Measurements from ENCODE around the gene IL6R.
"Not testable (repeated sequence)": the region's sequence is repeated elsewhere in the genome, so short reads cannot be mapped to it uniquely, and the experiment has no call there.

IL6R gene

DNA sequence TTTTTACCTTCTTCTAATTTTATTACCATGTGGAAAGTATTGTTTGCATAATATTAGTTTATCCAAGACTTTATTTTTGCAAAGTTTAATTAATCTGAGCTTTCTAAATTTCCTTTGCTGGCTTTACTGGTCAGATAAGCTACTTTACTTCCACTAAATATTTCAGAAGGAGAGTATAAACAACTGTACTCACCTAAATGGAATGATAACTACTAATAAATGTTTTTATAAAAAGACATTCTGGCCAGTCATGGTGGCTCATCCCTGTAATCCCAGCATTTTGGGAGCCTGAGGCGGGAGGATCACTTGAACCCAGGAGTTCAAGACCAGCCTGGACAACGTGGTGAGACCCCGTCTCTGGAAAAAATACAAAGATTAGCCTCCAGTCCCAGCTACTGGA is 43.8 kb upstream of the IL6R start:
- no peak overlapping the region for H3K4me2 ChIP-seq (ENCODE audit: low read depth, low read length)

DNA sequence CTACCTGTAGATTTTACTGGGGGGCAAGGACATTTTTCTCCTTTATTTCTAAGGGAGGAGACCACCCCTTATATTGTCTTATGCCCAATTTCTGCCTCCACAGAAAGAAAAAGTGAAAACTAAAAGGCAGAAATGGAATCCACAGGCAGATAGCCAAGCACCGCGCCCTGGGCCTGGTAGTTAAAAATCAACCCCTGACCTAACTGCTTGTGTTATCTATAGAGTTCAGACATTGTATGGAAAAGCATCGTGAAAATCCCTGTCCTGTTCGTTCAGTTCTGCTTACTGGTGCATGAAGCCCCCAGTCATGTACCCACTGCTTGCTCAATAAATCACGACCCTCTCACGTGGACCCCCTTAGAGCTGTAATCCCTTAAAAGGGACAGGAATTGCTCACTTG is 33.7 kb upstream of the IL6R start:
- TF ChIP-seq EZH2 (optimal IDR thresholded peaks at IDR 0.05; ENCODE audit: low read depth, low read length) (no peak), EZH2phosphoT487 (IDR thresholded peaks at IDR 0.05; ENCODE audit: low read length) (no peak)
- TF ChIP-seq, protein P1, sequence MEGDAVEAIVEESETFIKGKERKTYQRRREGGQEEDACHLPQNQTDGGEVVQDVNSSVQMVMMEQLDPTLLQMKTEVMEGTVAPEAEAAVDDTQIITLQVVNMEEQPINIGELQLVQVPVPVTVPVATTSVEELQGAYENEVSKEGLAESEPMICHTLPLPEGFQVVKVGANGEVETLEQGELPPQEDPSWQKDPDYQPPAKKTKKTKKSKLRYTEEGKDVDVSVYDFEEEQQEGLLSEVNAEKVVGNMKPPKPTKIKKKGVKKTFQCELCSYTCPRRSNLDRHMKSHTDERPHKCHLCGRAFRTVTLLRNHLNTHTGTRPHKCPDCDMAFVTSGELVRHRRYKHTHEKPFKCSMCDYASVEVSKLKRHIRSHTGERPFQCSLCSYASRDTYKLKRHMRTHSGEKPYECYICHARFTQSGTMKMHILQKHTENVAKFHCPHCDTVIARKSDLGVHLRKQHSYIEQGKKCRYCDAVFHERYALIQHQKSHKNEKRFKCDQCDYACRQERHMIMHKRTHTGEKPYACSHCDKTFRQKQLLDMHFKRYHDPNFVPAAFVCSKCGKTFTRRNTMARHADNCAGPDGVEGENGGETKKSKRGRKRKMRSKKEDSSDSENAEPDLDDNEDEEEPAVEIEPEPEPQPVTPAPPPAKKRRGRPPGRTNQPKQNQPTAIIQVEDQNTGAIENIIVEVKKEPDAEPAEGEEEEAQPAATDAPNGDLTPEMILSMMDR (IDR thresholded peaks at IDR 0.05; ENCODE audit: low read length) = no peak
- Histone ChIP-seq H4K20me1 (ENCODE audit: insufficient read depth, low read length) (no peaks in the 10 kb centered on the region), H3K9ac (ENCODE audit: low read length) (no peak overlapping the region), H2AFZ (ENCODE audit: low read length) (no peak overlapping the region), H3F3A (ENCODE audit: insufficient read depth, low read length) (no peaks in the 10 kb centered on the region), H3K4me2 (ENCODE audit: low read depth, low read length) (no peak overlapping the region), H3K4me3 (ENCODE audit: low read length) (no peak overlapping the region), H3K27ac (ENCODE audit: low read length) (no peak overlapping the region), H3K9me2 (replicated peaks; ENCODE audit: insufficient read depth, low read length) (no peaks in the 10 kb centered on the region), H3K79me2 (ENCODE audit: low read length) (no peaks in the 10 kb centered on the region), H3K4me1 (ENCODE audit: low read length) (no peaks in the 10 kb centered on the region), H3K27me3 (replicated peaks; ENCODE audit: insufficient read depth, low read length) (no peaks in the 10 kb centered on the region), H3K9me3 (replicated peaks; ENCODE audit: insufficient read depth, low read length) (no peaks in the 10 kb centered on the region), H3K36me3 (replicated peaks; ENCODE audit: insufficient read depth, low read length) (no peaks in the 10 kb centered on the region)
- no peak for DNase-seq

More for the DNA sequence above, 43.8 kb upstream of the IL6R start:
- no peaks in the 10 kb centered on the region for H4K20me1 ChIP-seq (ENCODE audit: insufficient read depth, low read length)
- no peak overlapping the region for H2AFZ ChIP-seq (ENCODE audit: low read length)
- no peaks in the 10 kb centered on the region for H3F3A ChIP-seq (ENCODE audit: insufficient read depth, low read length)
- no peaks in the 10 kb centered on the region for H3K27me3 ChIP-seq (replicated peaks; ENCODE audit: insufficient read depth, low read length)
- H3K9me3 ChIP-seq (replicated peaks; ENCODE audit: insufficient read depth, low read length) = no peaks in the 10 kb centered on the region
- H3K9ac ChIP-seq (ENCODE audit: low read length) = no peak overlapping the region
- no peaks in the 10 kb centered on the region for H3K79me2 ChIP-seq (ENCODE audit: low read length)
- TF ChIP-seq EZH2phosphoT487 (IDR thresholded peaks at IDR 0.05; ENCODE audit: low read length) = no peak
- TF ChIP-seq, protein P1 (IDR thresholded peaks at IDR 0.05; ENCODE audit: low read length) = no peak
- no peak for TF ChIP-seq EZH2 (optimal IDR thresholded peaks at IDR 0.05; ENCODE audit: low read depth, low read length)
- H3K27ac ChIP-seq (ENCODE audit: low read length) = no peak overlapping the region
- H3K36me3 ChIP-seq (replicated peaks; ENCODE audit: insufficient read depth, low read length) = no peaks in the 10 kb centered on the region
- H3K9me2 ChIP-seq (replicated peaks; ENCODE audit: insufficient read depth, low read length) = no peaks in the 10 kb centered on the region
- no peak overlapping the region for H3K4me3 ChIP-seq (ENCODE audit: low read length)
- DNase-seq = no peak
- no peaks in the 10 kb centered on the region for H3K4me1 ChIP-seq (ENCODE audit: low read length)

DNA sequence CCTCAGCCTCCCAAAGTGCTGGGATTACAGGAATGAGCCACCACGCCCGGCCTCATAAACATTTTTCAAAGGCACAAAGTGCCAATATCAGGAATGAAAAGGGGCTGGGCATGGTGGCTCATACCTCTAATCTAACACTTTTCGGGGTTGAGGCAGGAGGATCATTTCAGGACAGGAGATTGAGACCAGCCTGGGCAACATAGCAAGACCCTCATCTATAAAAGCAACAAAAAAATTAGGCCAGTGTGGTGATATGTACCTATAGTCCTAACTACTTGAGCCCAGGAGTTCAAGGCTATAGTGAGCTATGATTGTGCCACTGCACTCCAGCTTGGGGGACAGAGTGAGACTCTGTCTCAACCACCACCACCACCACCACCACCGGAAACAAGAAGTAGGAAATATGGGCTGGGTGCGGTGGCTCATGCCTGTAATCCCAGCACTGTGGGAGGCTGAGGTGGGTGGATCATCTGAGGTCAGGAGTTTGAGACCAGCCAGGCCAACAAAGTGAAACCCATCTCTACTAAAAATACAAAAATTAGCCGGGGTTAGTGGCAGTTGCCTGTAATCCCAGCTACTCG is 31.3 kb upstream of the IL6R start:
- H3K4me1 ChIP-seq (ENCODE audit: low read length); H3K4me3 ChIP-seq (ENCODE audit: low read length); H3K27ac ChIP-seq (ENCODE audit: low read length); H3K9ac ChIP-seq (ENCODE audit: low read length); H3K4me2 ChIP-seq (ENCODE audit: low read depth, low read length); H4K20me1 ChIP-seq (ENCODE audit: insufficient read depth, low read length); H3K79me2 ChIP-seq (ENCODE audit: low read length); H3F3A ChIP-seq (ENCODE audit: insufficient read depth, low read length); H3K9me2 ChIP-seq (replicated peaks; ENCODE audit: insufficient read depth, low read length); H3K36me3 ChIP-seq (replicated peaks; ENCODE audit: insufficient read depth, low read length); DNase-seq; H2AFZ ChIP-seq (ENCODE audit: low read length); H3K27me3 ChIP-seq (replicated peaks; ENCODE audit: insufficient read depth, low read length); H3K9me3 ChIP-seq (replicated peaks; ENCODE audit: insufficient read depth, low read length): not testable (repeated sequence)

DNA sequence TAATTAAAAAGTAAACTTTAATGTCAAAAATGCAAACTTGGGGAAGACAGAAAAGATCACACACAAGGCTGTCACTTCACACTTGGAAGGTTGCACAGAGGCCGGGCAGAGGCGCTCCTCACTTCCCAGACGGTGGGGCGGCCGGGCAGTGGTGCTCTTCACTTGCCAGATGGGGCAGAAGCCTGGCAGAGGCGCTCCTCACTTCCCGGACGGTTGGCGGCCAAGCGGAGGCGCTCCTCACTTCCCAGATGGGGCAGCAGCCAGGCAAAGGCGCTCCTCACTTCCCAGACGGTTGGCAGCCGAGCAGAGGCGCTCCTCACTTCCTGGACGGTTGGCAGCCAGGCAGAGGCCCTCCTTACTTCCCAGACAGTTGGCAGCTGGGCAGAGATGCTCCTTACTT is 25.8 kb upstream of the IL6R start:
- no peaks in the 10 kb centered on the region for H4K20me1 ChIP-seq (ENCODE audit: insufficient read depth, low read length)
- H3K27ac ChIP-seq (ENCODE audit: low read length) = no peak overlapping the region
- TF ChIP-seq EZH2 (optimal IDR thresholded peaks at IDR 0.05; ENCODE audit: low read depth, low read length) (no peak), EZH2phosphoT487 (IDR thresholded peaks at IDR 0.05; ENCODE audit: low read length) (no peak)
- TF ChIP-seq, protein P1 (IDR thresholded peaks at IDR 0.05; ENCODE audit: low read length) = no peak
- no peaks in the 10 kb centered on the region for H3K9me2 ChIP-seq (replicated peaks; ENCODE audit: insufficient read depth, low read length)
- no peak overlapping the region for H3K4me3 ChIP-seq (ENCODE audit: low read length)
- no peaks in the 10 kb centered on the region for H3K27me3 ChIP-seq (replicated peaks; ENCODE audit: insufficient read depth, low read length)
- H3K9me3 ChIP-seq (replicated peaks; ENCODE audit: insufficient read depth, low read length) = no peaks in the 10 kb centered on the region
- H3K9ac ChIP-seq (ENCODE audit: low read length) = no peak overlapping the region
- H3F3A ChIP-seq (ENCODE audit: insufficient read depth, low read length) = no peaks in the 10 kb centered on the region
- no peak for DNase-seq
- H3K4me2 ChIP-seq (ENCODE audit: low read depth, low read length) = no peak overlapping the region
- no peak overlapping the region for H2AFZ ChIP-seq (ENCODE audit: low read length)
- no peaks in the 10 kb centered on the region for H3K36me3 ChIP-seq (replicated peaks; ENCODE audit: insufficient read depth, low read length)
- H3K79me2 ChIP-seq (ENCODE audit: low read length) = no peaks in the 10 kb centered on the region
- no peaks in the 10 kb centered on the region for H3K4me1 ChIP-seq (ENCODE audit: low read length)

All from MM.1S (cell line).